GM12891 (cell line): Measurements from ENCODE around the gene TMPRSS2.

Source experiments
- POLR2A ChIP-seq: IDR thresholded peaks from 2 replicates; pipeline ENCODE4 v1.6.1; 2011; ENCODE audit warnings: low read depth, low read length, control low read depth
- POLR2AphosphoS5 ChIP-seq: IDR thresholded peaks from 2 replicates; pipeline ENCODE4 v1.6.1; 2011; ENCODE audit warnings: low read depth, low read length, control low read depth
- POU2F2 ChIP-seq: IDR thresholded peaks from 2 replicates; pipeline ENCODE4 v1.6.1; 2011; ENCODE audit warnings: low read depth, mild to moderate bottlenecking, control low read depth, low read length, moderate library complexity
- SPI1 ChIP-seq: IDR thresholded peaks from 2 replicates; pipeline ENCODE4 v1.6.1; 2011; ENCODE audit warnings: low read depth, low read length, control low read depth
- TAF1 ChIP-seq: IDR thresholded peaks from 2 replicates; pipeline ENCODE4 v1.6.1; 2011; ENCODE audit warnings: low read depth, low read length, control low read depth

DNA sequence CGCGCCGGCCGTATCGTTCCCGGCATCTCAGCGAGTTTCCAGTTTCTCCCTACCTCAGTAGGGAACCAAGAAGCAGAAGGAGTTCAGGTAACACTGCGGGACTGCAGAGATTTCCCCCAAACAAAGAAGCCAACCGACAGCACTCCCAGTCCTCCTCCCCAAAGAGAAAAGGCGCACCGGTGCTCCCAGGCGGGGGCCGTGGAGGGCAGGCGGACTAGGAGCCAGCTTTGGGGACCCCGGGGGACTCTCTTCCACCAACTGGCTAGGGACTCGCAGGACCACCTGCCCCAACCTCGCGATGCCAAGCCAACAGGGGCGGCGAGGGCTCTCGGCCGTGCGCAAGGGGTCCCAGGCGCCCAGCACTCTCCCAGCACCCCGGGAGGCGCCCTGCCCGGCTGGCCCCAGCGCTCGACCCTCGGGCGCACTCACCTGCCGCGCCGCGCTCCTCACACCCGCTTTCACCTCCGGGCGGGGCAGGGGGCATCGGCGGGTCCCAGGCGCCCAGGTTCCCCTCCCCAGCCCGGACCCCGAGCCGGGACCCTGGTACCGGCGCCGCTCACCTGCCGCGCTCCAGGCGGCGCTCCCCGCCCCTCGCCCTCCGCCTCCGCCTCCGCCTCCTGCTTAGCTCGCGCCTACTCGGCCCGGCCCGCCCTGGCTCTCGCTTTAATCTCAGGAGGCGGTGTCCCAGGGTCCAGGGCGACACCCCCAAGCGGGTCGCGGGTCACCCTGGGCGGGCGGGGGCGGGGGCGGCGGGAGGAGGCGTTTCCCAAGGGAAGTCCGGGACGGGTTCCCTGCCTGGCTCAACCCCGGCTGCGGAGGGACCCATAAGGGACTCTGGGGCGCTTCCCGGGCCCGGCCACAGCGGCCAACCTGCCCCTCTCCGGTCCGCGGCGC is at the start of gene TMPRSS2:
- TF ChIP-seq POLR2A (no peak), POLR2AphosphoS5 (no peak), POU2F2 (no peak), SPI1 (no peak), TAF1 (no peak)
